GM21381 (cell line): ENCODE measurements around the gene PSMC3.

Experiments
- ATAC-seq: cut with Tn5 transposase; IDR thresholded peaks from one replicate; pipeline ENCODE4 v1.9.1; 2021; ENCODE audit warnings: mild to moderate bottlenecking, moderate library complexity; ENCODE audit not compliant: unreplicated experiment

Gene PSMC3

GRCh38 chr11:47443028-47443700 is 16.9 kb upstream of the PSMC3 start:
- ATAC-seq, result no peak

GRCh38 chr11:47442514-47442913 is 16.3 kb upstream of the PSMC3 start:
- no peak for ATAC-seq

GRCh38 chr11:47441421-47441820 is 15.2 kb upstream of the PSMC3 start:
- no peak for ATAC-seq

- ATAC-seq, result no peak
These were observed 13.8 kb upstream of the PSMC3 start for GRCh38 chr11:47440054-47440476.

GRCh38 chr11:47438721-47439120 is 12.5 kb upstream of the PSMC3 start:
- no peak for ATAC-seq

- ATAC-seq, result no peak
These were observed 11.6 kb upstream of the PSMC3 start for GRCh38 chr11:47437746-47438418.

GRCh38 chr11:47437218-47437745 is 11.0 kb upstream of the PSMC3 start:
- ATAC-seq, result no peak

- ATAC-seq, result no peak
These were observed 10.5 kb upstream of the PSMC3 start for GRCh38 chr11:47436726-47437125.

- no peak for ATAC-seq
These were observed 9.4 kb upstream of the PSMC3 start for GRCh38 chr11:47435687-47436086.

GRCh38 chr11:47434011-47434786 is 8.0 kb upstream of the PSMC3 start:
- no peak for ATAC-seq

GRCh38 chr11:47433157-47433556 is 6.9 kb upstream of the PSMC3 start:
- no peak for ATAC-seq

GRCh38 chr11:47431356-47432083 is 5.3 kb upstream of the PSMC3 start:
- ATAC-seq, result no peak

GRCh38 chr11:47430524-47430923 is 4.3 kb upstream of the PSMC3 start:
- ATAC-seq, result no peak

- no peak for ATAC-seq
These were observed 628 bp downstream of the PSMC3 start for GRCh38 chr11:47425611-47426010.

- ATAC-seq, result no peak
These were observed 7.6 kb downstream of the PSMC3 start for GRCh38 chr11:47418454-47419259.

- ATAC-seq, result no peak
These were observed 8.5 kb downstream of the PSMC3 start for GRCh38 chr11:47417712-47418111.

GRCh38 chr11:47415949-47416472 is 10.2 kb downstream of the PSMC3 start:
- ATAC-seq, result no peak

GRCh38 chr11:47415091-47415854 is 11.0 kb downstream of the PSMC3 start:
- no peak for ATAC-seq

- no peak for ATAC-seq
These were observed 11.6 kb downstream of the PSMC3 start for GRCh38 chr11:47414685-47415070.
